HepG2 (cell line): Measurements from ENCODE around the gene CAMK1. TPM values are rescaled to one million over a fixed set of nuclear protein-coding genes. Genes with fewer than 3 reads are reported as not detected.

ENCODE experiments used
- GZF1 ChIP-seq: sonication (generic); formaldehyde crosslinking; IDR thresholded peaks from 2 replicates; pipeline ENCODE4 v1.5.1; 2020; ENCODE audit warnings: mild to moderate bottlenecking, missing genetic modification reagents
- HMGA1 ChIP-seq: sonication (generic); formaldehyde crosslinking; conservative IDR thresholded peaks from 2 replicates; pipeline ENCODE4 v1.4.0; 2020; ENCODE audit warnings: missing genetic modification reagents
- MIER3 ChIP-seq: IDR thresholded peaks from 2 replicates; pipeline ENCODE4 v1.6.1; 2016; ENCODE audit warnings: missing compliant biosample characterization, borderline replicate concordance
- RXRB ChIP-seq: IDR thresholded peaks from 2 replicates; pipeline ENCODE4 v1.6.1; 2016; ENCODE audit warnings: borderline replicate concordance, missing genetic modification reagents, missing compliant biosample characterization
- SNAPC4 ChIP-seq: sonication (generic); formaldehyde crosslinking; IDR thresholded peaks from 2 replicates; pipeline ENCODE4 v1.4.0; 2020; ENCODE audit warnings: mild to moderate bottlenecking, missing genetic modification reagents
- SUZ12 ChIP-seq: fragments of 150-350 bp; IDR thresholded peaks from 2 replicates; pipeline ENCODE4 v1.6.1; 2014; ENCODE audit warnings: low read depth, low read length
- ZNF704 ChIP-seq: sonication (generic); formaldehyde crosslinking; IDR thresholded peaks from 2 replicates; pipeline ENCODE4 v1.8.1; 2023; ENCODE audit warnings: mild to moderate bottlenecking, inconsistent platforms, moderate library complexity, missing genetic modification reagents, borderline replicate concordance
- ZSCAN20 ChIP-seq: sonication (generic); formaldehyde crosslinking; IDR thresholded peaks from 2 replicates; pipeline ENCODE4 v1.4.0; 2020; ENCODE audit warnings: missing genetic modification reagents, mild to moderate bottlenecking, borderline replicate concordance
- polyA plus RNA-seq, 8 experiments: library from polyadenylated mRNA; depleted of rRNA in 3 of 8; stranded (reverse) in 7 of 8; unstranded in 1 of 8; fragments of >200 nt; fragmentation: Illumina TruSeq in 4 of 8; extraction: Trizol in 4 of 8; gene quantifications; 2 replicates each; pipeline versions ENCODE4 v1.2.1 to v1.2.3, GENCODE V29; 2011 to 2016; ENCODE audit warnings: low read depth in 4 of 8, missing spikeins in 1 of 8, mixed read lengths in 1 of 8; ENCODE audit not compliant: insufficient read depth in 1 of 8
- total RNA-seq, 5 experiments: library from RNA; depleted of rRNA; stranded (reverse); fragments of >200 nt; fragmentation: Illumina TruSeq; extraction: Trizol; gene quantifications; 2 replicates each; pipeline ENCODE4 v1.2.3, GENCODE V29; 2016; ENCODE audit warnings: low read depth in 1 of 5
- TF ChIP-seq, protein P1 (sequence below): sonication (generic); formaldehyde crosslinking; IDR thresholded peaks from 2 replicates; pipeline ENCODE4 v1.4.0; 2020; ENCODE audit warnings: missing genetic modification reagents
- TF ChIP-seq, protein P2 (sequence below): IDR thresholded peaks from 2 replicates; pipeline ENCODE4 v1.6.1; 2016; ENCODE audit warnings: low read depth, control low read depth
- TF ChIP-seq, protein P3 (sequence below): sonication (generic); formaldehyde crosslinking; IDR thresholded peaks from 2 replicates; pipeline ENCODE4 v1.4.0; 2020; ENCODE audit warnings: missing genetic modification reagents

CAMK1 gene
- total and polyA plus RNA-seq, 2 of the 13 experiments (the other 11 are each of a cell fraction or from before 2014, with no cell fraction given): 26.4 to 53.3 TPM

GRCh38 chr3:9792405-9793160, 22.8 kb upstream of the CAMK1 start, which contains the start of the genes ARPC4 and TADA3 (continued):
- no peak for TF ChIP-seq SNAPC4
- TF ChIP-seq RXRB: no peak
- no peak for TF ChIP-seq HMGA1 (CRISPR knock-in tag)
- no peak for TF ChIP-seq ZNF704 (CRISPR knock-in tag)
- TF ChIP-seq MIER3: no peak
- no peak for TF ChIP-seq GZF1 (CRISPR knock-in tag)
- TF ChIP-seq ZSCAN20 (CRISPR knock-in tag): no peak
- TF ChIP-seq SUZ12: no peak
- TF ChIP-seq, protein P1, sequence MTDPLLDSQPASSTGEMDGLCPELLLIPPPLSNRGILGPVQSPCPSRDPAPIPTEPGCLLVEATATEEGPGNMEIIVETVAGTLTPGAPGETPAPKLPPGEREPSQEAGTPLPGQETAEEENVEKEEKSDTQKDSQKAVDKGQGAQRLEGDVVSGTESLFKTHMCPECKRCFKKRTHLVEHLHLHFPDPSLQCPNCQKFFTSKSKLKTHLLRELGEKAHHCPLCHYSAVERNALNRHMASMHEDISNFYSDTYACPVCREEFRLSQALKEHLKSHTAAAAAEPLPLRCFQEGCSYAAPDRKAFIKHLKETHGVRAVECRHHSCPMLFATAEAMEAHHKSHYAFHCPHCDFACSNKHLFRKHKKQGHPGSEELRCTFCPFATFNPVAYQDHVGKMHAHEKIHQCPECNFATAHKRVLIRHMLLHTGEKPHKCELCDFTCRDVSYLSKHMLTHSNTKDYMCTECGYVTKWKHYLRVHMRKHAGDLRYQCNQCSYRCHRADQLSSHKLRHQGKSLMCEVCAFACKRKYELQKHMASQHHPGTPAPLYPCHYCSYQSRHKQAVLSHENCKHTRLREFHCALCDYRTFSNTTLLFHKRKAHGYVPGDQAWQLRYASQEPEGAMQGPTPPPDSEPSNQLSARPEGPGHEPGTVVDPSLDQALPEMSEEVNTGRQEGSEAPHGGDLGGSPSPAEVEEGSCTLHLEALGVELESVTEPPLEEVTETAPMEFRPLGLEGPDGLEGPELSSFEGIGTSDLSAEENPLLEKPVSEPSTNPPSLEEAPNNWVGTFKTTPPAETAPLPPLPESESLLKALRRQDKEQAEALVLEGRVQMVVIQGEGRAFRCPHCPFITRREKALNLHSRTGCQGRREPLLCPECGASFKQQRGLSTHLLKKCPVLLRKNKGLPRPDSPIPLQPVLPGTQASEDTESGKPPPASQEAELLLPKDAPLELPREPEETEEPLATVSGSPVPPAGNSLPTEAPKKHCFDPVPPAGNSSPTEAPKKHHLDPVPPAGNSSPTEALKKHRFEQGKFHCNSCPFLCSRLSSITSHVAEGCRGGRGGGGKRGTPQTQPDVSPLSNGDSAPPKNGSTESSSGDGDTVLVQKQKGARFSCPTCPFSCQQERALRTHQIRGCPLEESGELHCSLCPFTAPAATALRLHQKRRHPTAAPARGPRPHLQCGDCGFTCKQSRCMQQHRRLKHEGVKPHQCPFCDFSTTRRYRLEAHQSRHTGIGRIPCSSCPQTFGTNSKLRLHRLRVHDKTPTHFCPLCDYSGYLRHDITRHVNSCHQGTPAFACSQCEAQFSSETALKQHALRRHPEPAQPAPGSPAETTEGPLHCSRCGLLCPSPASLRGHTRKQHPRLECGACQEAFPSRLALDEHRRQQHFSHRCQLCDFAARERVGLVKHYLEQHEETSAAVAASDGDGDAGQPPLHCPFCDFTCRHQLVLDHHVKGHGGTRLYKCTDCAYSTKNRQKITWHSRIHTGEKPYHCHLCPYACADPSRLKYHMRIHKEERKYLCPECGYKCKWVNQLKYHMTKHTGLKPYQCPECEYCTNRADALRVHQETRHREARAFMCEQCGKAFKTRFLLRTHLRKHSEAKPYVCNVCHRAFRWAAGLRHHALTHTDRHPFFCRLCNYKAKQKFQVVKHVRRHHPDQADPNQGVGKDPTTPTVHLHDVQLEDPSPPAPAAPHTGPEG: peak; percentile 74; the same call in 1 of the 2 replicates
- TF ChIP-seq, protein P2, sequence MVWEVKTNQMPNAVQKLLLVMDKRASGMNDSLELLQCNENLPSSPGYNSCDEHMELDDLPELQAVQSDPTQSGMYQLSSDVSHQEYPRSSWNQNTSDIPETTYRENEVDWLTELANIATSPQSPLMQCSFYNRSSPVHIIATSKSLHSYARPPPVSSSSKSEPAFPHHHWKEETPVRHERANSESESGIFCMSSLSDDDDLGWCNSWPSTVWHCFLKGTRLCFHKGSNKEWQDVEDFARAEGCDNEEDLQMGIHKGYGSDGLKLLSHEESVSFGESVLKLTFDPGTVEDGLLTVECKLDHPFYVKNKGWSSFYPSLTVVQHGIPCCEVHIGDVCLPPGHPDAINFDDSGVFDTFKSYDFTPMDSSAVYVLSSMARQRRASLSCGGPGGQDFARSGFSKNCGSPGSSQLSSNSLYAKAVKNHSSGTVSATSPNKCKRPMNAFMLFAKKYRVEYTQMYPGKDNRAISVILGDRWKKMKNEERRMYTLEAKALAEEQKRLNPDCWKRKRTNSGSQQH (CRISPR knock-in tag): peak; percentile 68; the same call in 1 of the 2 replicates
- TF ChIP-seq, protein P3, sequence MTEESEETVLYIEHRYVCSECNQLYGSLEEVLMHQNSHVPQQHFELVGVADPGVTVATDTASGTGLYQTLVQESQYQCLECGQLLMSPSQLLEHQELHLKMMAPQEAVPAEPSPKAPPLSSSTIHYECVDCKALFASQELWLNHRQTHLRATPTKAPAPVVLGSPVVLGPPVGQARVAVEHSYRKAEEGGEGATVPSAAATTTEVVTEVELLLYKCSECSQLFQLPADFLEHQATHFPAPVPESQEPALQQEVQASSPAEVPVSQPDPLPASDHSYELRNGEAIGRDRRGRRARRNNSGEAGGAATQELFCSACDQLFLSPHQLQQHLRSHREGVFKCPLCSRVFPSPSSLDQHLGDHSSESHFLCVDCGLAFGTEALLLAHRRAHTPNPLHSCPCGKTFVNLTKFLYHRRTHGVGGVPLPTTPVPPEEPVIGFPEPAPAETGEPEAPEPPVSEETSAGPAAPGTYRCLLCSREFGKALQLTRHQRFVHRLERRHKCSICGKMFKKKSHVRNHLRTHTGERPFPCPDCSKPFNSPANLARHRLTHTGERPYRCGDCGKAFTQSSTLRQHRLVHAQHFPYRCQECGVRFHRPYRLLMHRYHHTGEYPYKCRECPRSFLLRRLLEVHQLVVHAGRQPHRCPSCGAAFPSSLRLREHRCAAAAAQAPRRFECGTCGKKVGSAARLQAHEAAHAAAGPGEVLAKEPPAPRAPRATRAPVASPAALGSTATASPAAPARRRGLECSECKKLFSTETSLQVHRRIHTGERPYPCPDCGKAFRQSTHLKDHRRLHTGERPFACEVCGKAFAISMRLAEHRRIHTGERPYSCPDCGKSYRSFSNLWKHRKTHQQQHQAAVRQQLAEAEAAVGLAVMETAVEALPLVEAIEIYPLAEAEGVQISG (CRISPR knock-in tag): peak; percentile 74
